CD8-positive, alpha-beta memory T cell (primary cell): ENCODE data around the gene FRS2. TPM values are rescaled to one million over a fixed set of nuclear protein-coding genes. Genes with fewer than 3 reads are reported as not detected.
A peak's percentile ranks its signal among the peaks of the same experiment; 100 is the strongest.
"Not testable (repeated sequence)": the region's sequence is repeated elsewhere in the genome, so short reads cannot be mapped to it uniquely, and the experiment has no call there.

Source experiments
- CTCF ChIA-PET: fragments of 350-600 bp; sonication (Branson Sonifier 250); formaldehyde crosslinking; loops from one replicate; lab custom pipeline; 2021; ENCODE audit warnings: antibody characterized with exemption; lab: Charles Lee
- POLR2A ChIA-PET: fragments of 350-600 bp; sonication (Branson Sonifier 250); formaldehyde crosslinking; loops from one replicate; lab custom pipeline; 2021; ENCODE audit warnings: antibody characterized with exemption; lab: Charles Lee
- DNase-seq, 5 donors: peaks; one replicate each; pipeline versions ENCODE4 v3.0.0 to v3.0.0-alpha.2; 2020 to 2022; ENCODE audit warnings: mixed read lengths in 1 of 5
- H3K27ac ChIP-seq: one replicate; pipeline ENCODE4 v1.7.0; 2013; ENCODE audit warnings: low read depth, mild to moderate bottlenecking, low read length, moderate library complexity
- H3K27me3 ChIP-seq: 2 replicates; pipeline ENCODE4 v1.7.0; 2013; ENCODE audit warnings: low read length, mild to moderate bottlenecking; ENCODE audit not compliant: insufficient read depth, poor library complexity, severe bottlenecking
- H3K36me3 ChIP-seq: 2 replicates; pipeline ENCODE4 v1.7.0; 2013; ENCODE audit warnings: mild to moderate bottlenecking, low read length, moderate library complexity; ENCODE audit not compliant: insufficient read depth
- H3K4me1 ChIP-seq: 2 replicates; pipeline ENCODE4 v1.7.0; 2013; ENCODE audit warnings: mild to moderate bottlenecking, low read length, moderate library complexity; ENCODE audit not compliant: insufficient read depth
- H3K4me3 ChIP-seq: 2 replicates; pipeline ENCODE4 v1.7.0; 2013; ENCODE audit warnings: mild to moderate bottlenecking, low read length
- H3K9me3 ChIP-seq: 2 replicates; pipeline ENCODE4 v1.7.0; 2013; ENCODE audit warnings: mild to moderate bottlenecking, low read length
- H3K27ac Mint-ChIP-seq, 8 donors: one replicate each; pipeline ENCODE4 v1.8.0; 2020 to 2021; ENCODE audit warnings: mixed read lengths in 8 of 8, mild to moderate bottlenecking in 6 of 8, inconsistent platforms in 3 of 8, moderate library complexity in 3 of 8
- H3K27me3 Mint-ChIP-seq, 2 donors: one replicate each; pipeline ENCODE4 v1.8.0; 2020 to 2021; ENCODE audit warnings: mixed read lengths in 2 of 2, mild to moderate bottlenecking in 1 of 2, moderate library complexity in 1 of 2
- H3K36me3 Mint-ChIP-seq, 3 donors: one replicate each; pipeline ENCODE4 v1.8.0; 2020 to 2021; ENCODE audit warnings: mixed read lengths in 3 of 3, inconsistent platforms in 1 of 3, mild to moderate bottlenecking in 1 of 3
- H3K4me1 Mint-ChIP-seq, 3 donors: one replicate each; pipeline ENCODE4 v1.8.0; 2020 to 2021; ENCODE audit warnings: mixed read lengths in 3 of 3, inconsistent platforms in 1 of 3, mild to moderate bottlenecking in 1 of 3
- H3K4me3 Mint-ChIP-seq, 7 donors: one replicate each; pipeline ENCODE4 v1.8.0; 2020 to 2021; ENCODE audit warnings: mixed read lengths in 7 of 7, mild to moderate bottlenecking in 6 of 7, moderate library complexity in 4 of 7, inconsistent platforms in 2 of 7
- H3K9me3 Mint-ChIP-seq, 5 donors: one replicate each; pipeline ENCODE4 v1.8.0; 2020 to 2022; ENCODE audit warnings: mixed read lengths in 5 of 5, mild to moderate bottlenecking in 3 of 5, moderate library complexity in 2 of 5, inconsistent platforms in 1 of 5
- polyA plus RNA-seq: library from polyadenylated mRNA; unstranded; fragments of 300-500 nt; fragmentation: Illumina TruSeq; gene quantifications from one replicate; pipeline ENCODE4 v1.2.3, GENCODE V29; 2021
- total RNA-seq, 2 experiments: library from RNA; stranded (reverse); gene quantifications; one replicate each; pipeline ENCODE4 v1.2.3, GENCODE V29; 2021

The FRS2 gene
- total and polyA plus RNA-seq, 3 experiments from 2014 or later: 9.1 to 13.1 (median 9.8) TPM

DNA sequence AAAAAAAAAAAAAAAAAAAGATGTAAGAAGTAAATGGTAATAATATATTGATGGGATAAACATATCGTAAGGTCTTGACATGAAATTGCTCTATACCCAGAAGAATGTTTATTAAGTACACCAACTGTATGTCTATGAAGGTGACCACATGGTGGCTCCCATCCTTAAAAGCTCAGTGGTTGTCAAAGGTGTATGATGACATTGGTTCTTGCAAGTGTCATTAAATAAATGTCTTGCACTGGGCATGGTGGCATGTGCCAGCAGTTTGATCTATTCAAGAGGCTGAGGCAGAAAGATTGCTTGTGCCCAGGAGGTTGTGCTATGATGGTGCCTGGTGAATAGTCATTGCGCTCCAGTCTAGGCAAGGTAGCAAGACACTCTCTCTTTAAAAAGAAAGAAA is 125.5 kb downstream of the FRS2 start:
- Histone ChIP-seq H3K4me1 (no peaks in the 10 kb centered on the region), H3K4me3 (no peak overlapping the region), H3K27me3 (no peaks in the 10 kb centered on the region), H3K27ac (no peak overlapping the region), H3K36me3 (peaks cover 65% of the 10 kb centered on the region), H3K9me3 (no peaks in the 10 kb centered on the region)
- Mint-ChIP-seq H3K4me3 (no peak overlapping the region), H3K27me3 (no peaks in the 10 kb centered on the region), H3K27ac (peak overlapping the region in 2 of 8 donors; percentile 21 to 39), H3K9me3 (no peaks in the 10 kb centered on the region), H3K36me3 (peaks cover 13 to 87% (median 25%) of the 10 kb centered on the region in 3 donors), H3K4me1 (peaks cover 6 to 11% (median 8%) of the 10 kb centered on the region in 3 donors)
- POLR2A ChIA-PET: no interaction called here
- CTCF ChIA-PET: no interaction called here
- no peak for DNase-seq

DNA sequence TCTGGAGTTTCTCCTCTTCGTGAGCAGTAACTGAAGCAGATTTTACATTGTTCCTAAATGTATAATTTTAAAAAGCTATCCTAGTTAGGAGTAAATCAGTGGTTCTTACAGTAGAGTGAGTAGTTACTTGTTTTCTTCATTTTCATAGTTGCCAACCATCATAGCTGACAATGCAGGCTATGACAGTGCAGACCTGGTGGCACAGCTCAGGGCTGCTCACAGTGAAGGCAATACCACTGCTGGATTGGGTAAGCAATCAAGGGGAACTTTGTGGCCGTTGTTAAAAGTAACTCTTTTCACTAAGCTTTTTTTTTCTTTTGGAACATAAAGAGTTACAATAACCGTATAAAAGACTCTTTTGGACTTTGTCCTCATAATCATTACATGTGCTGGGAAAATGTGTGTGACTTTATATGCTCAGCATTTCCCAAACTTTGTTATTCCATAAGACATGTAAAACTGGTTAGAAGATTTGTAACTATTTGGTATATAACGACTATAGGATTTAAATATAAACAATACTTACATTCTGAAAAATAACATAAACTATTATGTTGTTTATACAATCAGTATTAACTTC is 128.1 kb downstream of the FRS2 start:
- H3K27me3 ChIP-seq: no peaks in the 10 kb centered on the region
- no peak overlapping the region for H3K4me3 Mint-ChIP-seq
- H3K4me1 ChIP-seq: no peaks in the 10 kb centered on the region
- no peaks in the 10 kb centered on the region for H3K9me3 ChIP-seq
- H3K27ac ChIP-seq: no peak overlapping the region
- POLR2A ChIA-PET: no interaction called here
- H3K9me3 Mint-ChIP-seq: peaks cover 0 to 4% (median 2%) of the 10 kb centered on the region in 5 donors
- H3K27ac Mint-ChIP-seq: no peak overlapping the region
- DNase-seq: no peak
- H3K4me1 Mint-ChIP-seq: peaks cover 4 to 11% (median 8%) of the 10 kb centered on the region in 3 donors
- CTCF ChIA-PET: interaction anchor here (1.0 kb wide), 1 partner anchor 27 kb away, joined by 3 read pairs; no protein-coding TSS in a partner anchor
- H3K36me3 Mint-ChIP-seq: peaks cover 20 to 87% (median 37%) of the 10 kb centered on the region in 3 donors
- no peaks in the 10 kb centered on the region for H3K27me3 Mint-ChIP-seq
- H3K36me3 ChIP-seq: peaks cover 53% of the 10 kb centered on the region
- H3K4me3 ChIP-seq: no peak overlapping the region

DNA sequence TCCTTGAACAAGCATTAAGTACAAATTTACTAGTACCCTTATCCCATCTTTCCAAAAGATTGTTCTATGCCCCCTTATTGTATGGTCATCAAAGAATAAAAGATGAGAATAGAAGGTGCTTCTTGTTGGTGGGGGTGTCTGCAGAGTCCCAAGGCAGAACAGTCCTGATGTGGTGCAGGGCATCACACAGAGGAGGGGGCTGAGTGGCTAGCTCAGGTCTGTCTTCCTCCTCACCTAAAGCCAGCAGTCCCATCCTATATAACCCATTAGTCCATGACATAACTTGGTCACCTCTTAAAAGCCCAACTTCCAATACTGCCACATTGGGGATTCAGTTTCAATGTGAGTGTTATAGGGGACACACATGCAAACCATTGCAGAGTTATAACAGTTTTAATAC is 130.6 kb downstream of the FRS2 start:
- Histone ChIP-seq H3K9me3 (no peaks in the 10 kb centered on the region), H3K27me3 (no peaks in the 10 kb centered on the region), H3K27ac (no peak overlapping the region), H3K4me3 (no peak overlapping the region), H3K4me1 (no peaks in the 10 kb centered on the region), H3K36me3 (peaks cover 37% of the 10 kb centered on the region)
- H3K27ac Mint-ChIP-seq: peak overlapping the region in 1 of 8 donors; percentile 15
- H3K4me1 Mint-ChIP-seq: peaks cover 2 to 6% (median 2%) of the 10 kb centered on the region in 3 donors
- peaks cover 16 to 68% (median 33%) of the 10 kb centered on the region in 3 donors for H3K36me3 Mint-ChIP-seq
- DNase-seq: no peak
- H3K9me3 Mint-ChIP-seq: peaks cover 0 to 4% (median 2%) of the 10 kb centered on the region in 5 donors
- no peak overlapping the region for H3K4me3 Mint-ChIP-seq
- CTCF ChIA-PET: no interaction called here
- POLR2A ChIA-PET: no interaction called here
- H3K27me3 Mint-ChIP-seq: no peaks in the 10 kb centered on the region

- Histone ChIP-seq H3K9me3 (no peaks in the 10 kb centered on the region), H3K4me1 (no peaks in the 10 kb centered on the region), H3K27me3 (no peaks in the 10 kb centered on the region), H3K4me3 (no peak overlapping the region), H3K36me3 (peaks cover 31% of the 10 kb centered on the region), H3K27ac (no peak overlapping the region)
- ChIA-PET POLR2A (no interaction called here), CTCF (no interaction called here)
- H3K9me3 Mint-ChIP-seq: peaks cover 0 to 4% (median 2%) of the 10 kb centered on the region in 5 donors
- DNase-seq: no peak
- H3K36me3 Mint-ChIP-seq: peaks cover 16 to 57% (median 27%) of the 10 kb centered on the region in 3 donors
- peak overlapping the region in 1 of 8 donors; percentile 60 for H3K27ac Mint-ChIP-seq
- H3K4me3 Mint-ChIP-seq: no peak overlapping the region
- no peaks in the 10 kb centered on the region for H3K4me1 Mint-ChIP-seq
- no peaks in the 10 kb centered on the region for H3K27me3 Mint-ChIP-seq
Measured at GRCh38 chr12:69601962-69602685, 131.9 kb downstream of the FRS2 start.

DNA sequence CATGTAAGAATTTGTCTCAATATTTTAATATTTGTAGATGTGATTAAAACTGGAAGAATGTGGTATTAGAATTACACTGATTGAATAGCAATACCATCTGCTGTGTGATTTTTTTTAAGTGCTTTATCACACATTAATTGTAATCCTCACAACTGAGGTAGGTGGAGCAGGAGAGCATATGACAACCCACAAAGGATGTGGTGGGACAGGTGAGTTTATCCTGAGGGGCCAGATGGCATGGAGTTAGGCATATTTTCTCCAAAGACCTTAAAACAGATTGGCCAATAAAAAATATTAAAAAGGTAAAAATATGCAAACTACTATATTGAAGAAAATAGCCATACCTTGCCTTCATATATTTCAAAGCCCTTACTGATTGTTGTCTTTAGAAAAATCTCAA is 132.8 kb downstream of the FRS2 start:
- H3K27me3 ChIP-seq: no peaks in the 10 kb centered on the region
- H3K27me3 Mint-ChIP-seq: no peaks in the 10 kb centered on the region
- H3K27ac ChIP-seq: no peak overlapping the region
- ChIA-PET POLR2A (no interaction called here), CTCF (no interaction called here)
- H3K36me3 ChIP-seq: peaks cover 26% of the 10 kb centered on the region
- peaks cover 16 to 50% (median 23%) of the 10 kb centered on the region in 3 donors for H3K36me3 Mint-ChIP-seq
- H3K4me1 Mint-ChIP-seq: no peaks in the 10 kb centered on the region
- no peaks in the 10 kb centered on the region for H3K4me1 ChIP-seq
- DNase-seq: no peak
- no peaks in the 10 kb centered on the region for H3K9me3 ChIP-seq
- peaks cover 0 to 4% (median 2%) of the 10 kb centered on the region in 5 donors for H3K9me3 Mint-ChIP-seq
- H3K4me3 Mint-ChIP-seq: no peak overlapping the region
- H3K27ac Mint-ChIP-seq: peak overlapping the region in 2 of 8 donors; percentile 7 to 33
- H3K4me3 ChIP-seq: no peak overlapping the region

DNA sequence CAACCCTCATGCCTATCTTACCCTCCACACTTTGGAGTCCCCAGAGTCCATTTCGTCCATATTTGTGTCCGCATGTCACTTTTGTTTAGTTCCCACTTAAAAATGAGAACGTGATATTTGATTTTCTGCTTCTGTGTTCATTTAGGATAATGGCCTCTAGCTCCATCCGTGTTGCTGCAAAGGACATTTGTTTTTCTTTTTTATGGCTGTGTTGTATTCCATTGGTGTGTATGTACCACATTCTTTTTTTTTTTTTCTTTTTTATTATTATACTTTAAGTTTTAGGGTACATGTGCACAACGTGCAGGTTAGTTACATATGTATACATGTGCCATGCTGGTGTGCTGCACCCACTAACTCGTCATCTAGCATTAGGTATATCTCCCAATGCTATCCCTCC is 133.4 kb downstream of the FRS2 start:
- H3K4me1 ChIP-seq, H3K4me3 ChIP-seq, POLR2A ChIA-PET, H3K9me3 ChIP-seq, H3K27me3 Mint-ChIP-seq, DNase-seq, H3K9me3 Mint-ChIP-seq, H3K4me3 Mint-ChIP-seq, H3K27ac ChIP-seq, CTCF ChIA-PET, H3K4me1 Mint-ChIP-seq, H3K27me3 ChIP-seq, H3K27ac Mint-ChIP-seq: not testable (repeated sequence)
- peaks cover 16 to 44% (median 23%) of the 10 kb centered on the region in 3 donors for H3K36me3 Mint-ChIP-seq
- H3K36me3 ChIP-seq: peaks cover 20% of the 10 kb centered on the region

- H3K4me1 ChIP-seq, POLR2A ChIA-PET, H3K4me3 ChIP-seq, H3K27me3 Mint-ChIP-seq, H3K9me3 Mint-ChIP-seq, H3K27me3 ChIP-seq, H3K27ac ChIP-seq, DNase-seq, CTCF ChIA-PET, H3K4me3 Mint-ChIP-seq, H3K9me3 ChIP-seq, H3K4me1 Mint-ChIP-seq: not testable (repeated sequence)
- Mint-ChIP-seq H3K36me3 (peaks cover 16 to 38% (median 21%) of the 10 kb centered on the region in 3 donors), H3K27ac (peak overlapping the region in 1 of 8 donors; percentile 33)
- H3K36me3 ChIP-seq: peaks cover 15% of the 10 kb centered on the region
Measured at GRCh38 chr12:69604275-69604674, 134.1 kb downstream of the FRS2 start.

DNA sequence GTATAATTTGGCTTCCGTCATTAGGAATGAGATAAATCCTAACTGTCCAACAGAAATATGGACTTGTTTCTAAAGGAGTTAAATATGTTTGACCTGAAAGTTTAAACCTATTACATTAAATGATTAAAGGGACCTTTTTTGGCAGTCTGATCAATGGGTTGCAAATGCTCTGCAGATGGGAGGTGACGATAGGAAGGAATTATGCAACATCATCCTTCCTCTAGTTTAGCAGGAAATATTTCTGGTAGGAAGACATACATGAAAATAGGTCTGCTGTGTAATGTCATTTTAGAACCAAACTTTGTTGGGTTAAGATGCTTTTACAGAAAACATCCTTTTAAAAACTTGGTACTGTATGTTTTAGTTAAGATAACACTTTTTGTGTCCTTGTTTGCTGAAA is 137.9 kb downstream of the FRS2 start:
- Histone ChIP-seq H3K9me3 (no peaks in the 10 kb centered on the region), H3K36me3 (no peaks in the 10 kb centered on the region), H3K4me3 (no peak overlapping the region), H3K27ac (no peak overlapping the region), H3K27me3 (no peaks in the 10 kb centered on the region), H3K4me1 (no peaks in the 10 kb centered on the region)
- Mint-ChIP-seq H3K27me3 (no peaks in the 10 kb centered on the region), H3K36me3 (peaks cover 2 to 5% (median 4%) of the 10 kb centered on the region in 3 donors), H3K27ac (no peak overlapping the region), H3K4me1 (no peaks in the 10 kb centered on the region), H3K4me3 (no peak overlapping the region), H3K9me3 (peaks cover 0 to 2% (median 0%) of the 10 kb centered on the region in 5 donors)
- ChIA-PET POLR2A (no interaction called here), CTCF (no interaction called here)
- no peak for DNase-seq
